PC-3 (cell line): Measurements from ENCODE around the gene ABLIM2. TPM values are rescaled to one million over a fixed set of nuclear protein-coding genes. Genes with fewer than 3 reads are reported as not detected.

Experiments
- ATAC-seq: fragments of 200-7000 bp; cut with Tn5 transposase; 2 replicates; pipeline ENCODE4 v1.9.1; 2020; ENCODE audit warnings: mild to moderate bottlenecking, moderate library complexity
- BruUV-seq: library from RNA; stranded (reverse); fragments of 400-500 nt; replicated peaks from 2 replicates; lab custom pipeline; 2021; lab: Mats Ljungman, UMichigan
- CTCF ChIA-PET: fragments of 300-600 bp; sonication (Branson Sonifier 250); formaldehyde crosslinking; loops from one replicate; lab custom pipeline; 2022; ENCODE audit warnings: antibody characterized with exemption; lab: Charles Lee
- POLR2A ChIA-PET: fragments of 300-600 bp; sonication (Branson Sonifier 250); formaldehyde crosslinking; loops from one replicate; lab custom pipeline; 2022; ENCODE audit warnings: antibody characterized with exemption; ENCODE audit not compliant: unreplicated experiment; lab: Charles Lee
- DNase-seq: peaks from one replicate; pipeline ENCODE4 v3.0.0-alpha.2; 2015
- H2AFZ ChIP-seq: fragments of 300-600 bp; sonication (generic); 2 replicates; pipeline ENCODE4 v1.6.0; 2016; ENCODE audit warnings: antibody characterized with exemption, low read length
- H3F3A ChIP-seq: fragments of 300-600 bp; sonication (generic); one replicate; pipeline ENCODE4 v1.6.0; 2017; ENCODE audit warnings: antibody characterized with exemption, low read length, control low read depth, mild to moderate bottlenecking; ENCODE audit not compliant: unreplicated experiment
- H3K27ac ChIP-seq: fragments of 300-600 bp; sonication (generic); 2 replicates; pipeline ENCODE4 v1.5.1; 2016; ENCODE audit warnings: mild to moderate bottlenecking, low read length
- H3K27me3 ChIP-seq: fragments of 300-600 bp; sonication (generic); 2 replicates; pipeline ENCODE4 v1.6.1; 2016; ENCODE audit warnings: low read length, mixed read lengths
- H3K36me3 ChIP-seq: fragments of 300-600 bp; sonication (generic); 2 replicates; pipeline ENCODE4 v1.6.1; 2016; ENCODE audit warnings: low read depth, mixed run types, low read length, mixed read lengths
- H3K4me1 ChIP-seq: fragments of 300-600 bp; sonication (generic); 2 replicates; pipeline ENCODE4 v1.5.1; 2016; ENCODE audit warnings: low read length; ENCODE audit not compliant: insufficient read depth
- H3K4me2 ChIP-seq: fragments of 300-600 bp; sonication (generic); 2 replicates; pipeline ENCODE4 v1.6.0; 2016; ENCODE audit warnings: low read length
- H3K4me3 ChIP-seq: fragments of 300-600 bp; sonication (generic); 2 replicates; pipeline ENCODE4 v1.5.1; 2016; ENCODE audit warnings: mild to moderate bottlenecking, low read length, mixed read lengths
- H3K79me2 ChIP-seq: fragments of 300-600 bp; sonication (generic); 2 replicates; pipeline ENCODE4 v1.6.1; 2017; ENCODE audit warnings: low read length, mixed read lengths
- H3K9ac ChIP-seq: fragments of 300-600 bp; sonication (generic); 2 replicates; pipeline ENCODE4 v1.6.0; 2016; ENCODE audit warnings: mild to moderate bottlenecking, low read length
- H3K9me2 ChIP-seq: fragments of 300-600 bp; sonication (generic); replicated peaks from 2 replicates; pipeline ENCODE4 v1.6.1; 2016; ENCODE audit warnings: mixed run types, low read length, mixed read lengths
- H3K9me3 ChIP-seq: fragments of 300-600 bp; sonication (generic); 2 replicates; pipeline ENCODE4 v1.6.1; 2016; ENCODE audit warnings: low read length, mixed read lengths
- H4K20me1 ChIP-seq: fragments of 300-600 bp; sonication (generic); 2 replicates; pipeline ENCODE4 v1.6.1; 2016; ENCODE audit warnings: low read length, mixed read lengths
- CTCF ChIP-seq: fragments of 300-600 bp; sonication (generic); conservative IDR thresholded peaks from 2 replicates; pipeline ENCODE4 v1.5.1; 2017; ENCODE audit warnings: antibody characterized with exemption, low read depth, mild to moderate bottlenecking, low read length
- EZH2 ChIP-seq: fragments of 300-600 bp; sonication (generic); IDR thresholded peaks from one replicate; pipeline ENCODE4 v1.6.1; 2017; ENCODE audit warnings: antibody characterized with exemption, mild to moderate bottlenecking, low read length; ENCODE audit not compliant: unreplicated experiment
- EZH2phosphoT487 ChIP-seq: fragments of 300-600 bp; sonication (generic); IDR thresholded peaks from 2 replicates; pipeline ENCODE4 v1.6.1; 2018; ENCODE audit warnings: mild to moderate bottlenecking, antibody characterized with exemption, low read length, borderline replicate concordance
- intact Hi-C: fragments of 100-400 bp; cut with micrococcal nuclease; formaldehyde crosslinking; loops from 2 replicates; pipeline ENCODE4 v1.9.0; 2023
- total RNA-seq: library from RNA; depleted of rRNA; stranded (reverse); fragments of >200 nt; gene quantifications from 2 replicates; pipeline ENCODE4 v1.2.3, GENCODE V29; 2014

The ABLIM2 gene
- total RNA-seq, 1 experiment from 2014 or later, result 3.2 TPM

- no TSS peak for BruUV-seq
- H3K4me2 ChIP-seq, result no peak overlapping the region
These were observed 44.8 kb downstream of the ABLIM2 start for GRCh38 chr4:8113611-8114377.

GRCh38 chr4:8112672-8113071 lies 45.9 kb downstream of the ABLIM2 start:
- no peak overlapping the region for H3K4me2 ChIP-seq
- H3K9me3 ChIP-seq, result no peaks in the 10 kb centered on the region
- DNase-seq (no peak), ATAC-seq (no peak)
- intact Hi-C loops, result no loop called here
- no peaks in the 10 kb centered on the region for H3K27me3 ChIP-seq
- no peaks in the 10 kb centered on the region for H3K36me3 ChIP-seq
- H2AFZ ChIP-seq, result no peak overlapping the region
- H3K27ac ChIP-seq, result no peak overlapping the region
- H3K79me2 ChIP-seq, result no peaks in the 10 kb centered on the region
- POLR2A ChIA-PET, result no interaction called here
- H3F3A ChIP-seq, result no peaks in the 10 kb centered on the region
- no TSS peak for BruUV-seq
- no peaks in the 10 kb centered on the region for H3K9me2 ChIP-seq
- TF ChIP-seq EZH2, result no peak
- no peak for TF ChIP-seq CTCF
- TF ChIP-seq EZH2phosphoT487, result no peak
- no peaks in the 10 kb centered on the region for H4K20me1 ChIP-seq
- H3K4me3 ChIP-seq, result no peak overlapping the region
- CTCF ChIA-PET, result no interaction called here
- no peak overlapping the region for H3K9ac ChIP-seq
- H3K4me1 ChIP-seq, result no peaks in the 10 kb centered on the region

More at GRCh38 chr4:8113611-8114377, 44.8 kb downstream of the ABLIM2 start:
- POLR2A ChIA-PET, result no interaction called here
- H3K4me1 ChIP-seq, result no peaks in the 10 kb centered on the region
- no peak overlapping the region for H3K9ac ChIP-seq
- TF ChIP-seq EZH2phosphoT487 (no peak), EZH2 (no peak), CTCF (no peak)
- no peak for ATAC-seq
- no peaks in the 10 kb centered on the region for H3K9me2 ChIP-seq
- H3K27ac ChIP-seq, result no peak overlapping the region
- no peak for DNase-seq
- H3K9me3 ChIP-seq, result no peaks in the 10 kb centered on the region
- CTCF ChIA-PET, result no interaction called here
- intact Hi-C loops, result no loop called here
- H3K27me3 ChIP-seq, result no peaks in the 10 kb centered on the region
- H2AFZ ChIP-seq, result no peak overlapping the region
- no peaks in the 10 kb centered on the region for H3F3A ChIP-seq
- H3K4me3 ChIP-seq, result no peak overlapping the region
- H4K20me1 ChIP-seq, result no peaks in the 10 kb centered on the region
- no peaks in the 10 kb centered on the region for H3K36me3 ChIP-seq
- H3K79me2 ChIP-seq, result no peaks in the 10 kb centered on the region

- H3K4me3 ChIP-seq, result no peak overlapping the region
- ATAC-seq, result no peak
- POLR2A ChIA-PET, result no interaction called here
These were observed 46.5 kb downstream of the ABLIM2 start for GRCh38 chr4:8112036-8112576.

More at GRCh38 chr4:8112036-8112576, 46.5 kb downstream of the ABLIM2 start:
- Histone ChIP-seq H3K36me3 (no peaks in the 10 kb centered on the region), H3K4me2 (no peak overlapping the region), H3K79me2 (no peaks in the 10 kb centered on the region), H3K4me1 (no peaks in the 10 kb centered on the region), H2AFZ (no peak overlapping the region), H4K20me1 (no peaks in the 10 kb centered on the region), H3K27ac (no peak overlapping the region), H3F3A (no peaks in the 10 kb centered on the region), H3K9me2 (no peaks in the 10 kb centered on the region), H3K9me3 (no peaks in the 10 kb centered on the region), H3K9ac (no peak overlapping the region), H3K27me3 (no peaks in the 10 kb centered on the region)
- BruUV-seq, result no TSS peak
- TF ChIP-seq EZH2 (no peak), EZH2phosphoT487 (no peak), CTCF (no peak)
- no peak for DNase-seq
- CTCF ChIA-PET, result no interaction called here
- intact Hi-C loops, result no loop called here
